GM18517 (cell line): Measurements from ENCODE around the gene MYO1E.
"Not testable (repeated sequence)": the region's sequence is repeated elsewhere in the genome, so short reads cannot be mapped to it uniquely, and the experiment has no call there.

Source experiments
- ATAC-seq: cut with Tn5 transposase; IDR thresholded peaks from one replicate; pipeline ENCODE4 v1.9.1; 2021; ENCODE audit warnings: mild to moderate bottlenecking, moderate library complexity; ENCODE audit not compliant: unreplicated experiment

The MYO1E gene

GRCh38 chr15:59388670-59389069 is 16.0 kb upstream of the MYO1E start:
- no peak for ATAC-seq

- ATAC-seq: not testable (repeated sequence)
Observed at GRCh38 chr15:59387196-59387878, 14.7 kb upstream of the MYO1E start.

- ATAC-seq: no peak
Observed at GRCh38 chr15:59385171-59385570, 12.5 kb upstream of the MYO1E start.

- no peak for ATAC-seq
Observed at GRCh38 chr15:59384507-59384906, 11.8 kb upstream of the MYO1E start.

GRCh38 chr15:59380902-59381610 is 8.4 kb upstream of the MYO1E start:
- no peak for ATAC-seq

GRCh38 chr15:59379531-59379930 is 6.9 kb upstream of the MYO1E start:
- ATAC-seq: no peak

- no peak for ATAC-seq
Observed at GRCh38 chr15:59378855-59379254, 6.2 kb upstream of the MYO1E start.

- no peak for ATAC-seq
Observed at GRCh38 chr15:59377924-59378323, 5.3 kb upstream of the MYO1E start.

GRCh38 chr15:59376733-59377132 is 4.1 kb upstream of the MYO1E start:
- no peak for ATAC-seq

- no peak for ATAC-seq
Observed at GRCh38 chr15:59373215-59373614, 544 bp upstream of the MYO1E start.

- ATAC-seq: no peak
Observed at GRCh38 chr15:59371458-59372351, 966 bp downstream of the MYO1E start.

- no peak for ATAC-seq
Observed at GRCh38 chr15:59369597-59369996, 3.1 kb downstream of the MYO1E start.

GRCh38 chr15:59367022-59367451 is 5.6 kb downstream of the MYO1E start:
- ATAC-seq: no peak

- ATAC-seq: no peak
Observed at GRCh38 chr15:59366333-59367021, 6.2 kb downstream of the MYO1E start.

GRCh38 chr15:59364248-59364647 is 8.4 kb downstream of the MYO1E start:
- no peak for ATAC-seq

GRCh38 chr15:59362331-59362730 is 10.3 kb downstream of the MYO1E start:
- ATAC-seq: no peak

- ATAC-seq: no peak
Observed at GRCh38 chr15:59360896-59361295, 11.8 kb downstream of the MYO1E start.

- ATAC-seq: no peak
Observed at GRCh38 chr15:59360305-59360704, 12.4 kb downstream of the MYO1E start.

GRCh38 chr15:59355730-59356129 is 16.9 kb downstream of the MYO1E start:
- ATAC-seq: no peak

GRCh38 chr15:59354417-59355031 is 18.1 kb downstream of the MYO1E start:
- ATAC-seq: no peak
